GM13977 (cell line): ENCODE measurements around the gene POLDIP3.

Source experiments
- DNase-seq: peaks from one replicate; pipeline ENCODE4 v3.0.0; 2012; ENCODE audit warnings: low spot score
- CTCF ChIP-seq: IDR thresholded peaks from 2 replicates; pipeline ENCODE4 v1.5.1; 2012; ENCODE audit warnings: mild to moderate bottlenecking, control low read depth; ENCODE audit not compliant: insufficient read depth; ENCODE audit errors: extremely low read depth, missing control alignments
- in situ Hi-C: fragments of 300-500 bp; cut with MboI; formaldehyde crosslinking; loops from one replicate; pipeline ENCODE4 v1.12.0; 2022; ENCODE audit warnings: low sequenced_read_pairs, low pct_unique_long_range_greater_than_20kb, mixed read lengths, inconsistent platforms; ENCODE audit not compliant: unreplicated experiment

POLDIP3 gene

GRCh38 chr22:42653999-42654398 is 39.3 kb upstream of the POLDIP3 start:
- no peak for TF ChIP-seq CTCF
- in situ Hi-C loops = no loop called here

GRCh38 chr22:42651134-42651533 is 36.5 kb upstream of the POLDIP3 start:
- in situ Hi-C loops = no loop called here
- no peak for DNase-seq
- TF ChIP-seq CTCF = no peak

More at GRCh38 chr22:42653999-42654398, 39.3 kb upstream of the POLDIP3 start:
- DNase-seq = no peak

- no peak for TF ChIP-seq CTCF
- in situ Hi-C loops = no loop called here
- peak; percentile 97 for DNase-seq
Measured at GRCh38 chr22:42649246-42650099, 34.8 kb upstream of the POLDIP3 start, which contains the start of gene CYB5R3. CYB5R3 (minus strand) TSS chr22:42649392; CDS start chr22:42649315, 77 bp downstream.

- no peak for TF ChIP-seq CTCF
- in situ Hi-C loops = no loop called here
- DNase-seq = peak; percentile 70
Measured at GRCh38 chr22:42648368-42649245, 33.9 kb upstream of the POLDIP3 start.

- no peak for TF ChIP-seq CTCF
- in situ Hi-C loops = no loop called here
Measured at GRCh38 chr22:42648017-42648367, 33.3 kb upstream of the POLDIP3 start.

More at GRCh38 chr22:42648017-42648367, 33.3 kb upstream of the POLDIP3 start:
- DNase-seq = no peak
